GM18909 (cell line): ENCODE data around the gene MAN1C1.

Experiments
- ATAC-seq: cut with Tn5 transposase; IDR thresholded peaks from one replicate; pipeline ENCODE4 v1.9.1; 2021; ENCODE audit warnings: mild to moderate bottlenecking; ENCODE audit not compliant: unreplicated experiment, poor library complexity

The MAN1C1 gene

DNA sequence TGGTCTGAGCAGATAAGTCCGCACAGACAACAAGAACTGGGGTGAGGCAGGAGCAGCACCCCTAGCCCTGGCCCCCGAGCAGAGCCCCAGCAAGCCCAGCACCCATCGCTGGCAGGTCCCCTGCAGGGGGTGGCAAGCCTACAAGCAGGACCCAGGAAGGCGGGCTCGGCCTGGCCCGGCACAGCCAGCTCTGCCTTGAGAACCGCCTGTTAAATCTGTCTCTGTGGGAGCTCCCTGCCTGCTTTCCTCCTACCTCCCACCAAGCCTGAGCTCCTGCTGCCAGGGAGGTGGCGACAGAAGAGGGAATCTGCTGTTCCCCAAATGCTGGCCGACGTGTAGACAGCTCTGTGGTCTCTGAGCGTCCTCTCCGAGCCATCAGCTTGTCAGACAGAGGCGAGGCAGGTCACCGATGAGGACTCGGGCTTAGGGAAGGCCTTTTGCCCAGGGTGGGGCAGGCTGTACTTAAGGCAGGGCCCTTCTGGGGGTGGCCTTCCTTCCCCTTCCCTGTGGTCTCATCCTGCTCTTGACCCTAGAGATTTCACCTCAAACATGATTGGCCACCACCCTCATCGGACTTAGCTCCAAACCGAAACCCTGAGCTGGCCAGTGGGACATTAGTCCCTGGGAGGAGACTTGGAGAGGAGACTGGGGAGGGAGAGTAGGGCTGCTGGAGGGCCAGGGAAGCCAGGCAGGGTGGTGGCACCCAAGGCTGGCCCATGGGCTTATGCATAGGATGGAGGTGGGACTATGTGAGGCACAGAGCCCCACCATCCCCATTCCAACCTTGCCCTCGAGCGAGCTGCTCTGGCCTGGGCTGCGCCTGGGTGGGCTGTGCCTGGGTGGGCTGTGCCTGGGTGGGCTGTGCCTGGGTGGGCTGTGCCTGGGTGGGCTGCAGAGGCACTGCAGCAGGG is 191.1 kb downstream of the MAN1C1 start:
- ATAC-seq, result no peak

DNA sequence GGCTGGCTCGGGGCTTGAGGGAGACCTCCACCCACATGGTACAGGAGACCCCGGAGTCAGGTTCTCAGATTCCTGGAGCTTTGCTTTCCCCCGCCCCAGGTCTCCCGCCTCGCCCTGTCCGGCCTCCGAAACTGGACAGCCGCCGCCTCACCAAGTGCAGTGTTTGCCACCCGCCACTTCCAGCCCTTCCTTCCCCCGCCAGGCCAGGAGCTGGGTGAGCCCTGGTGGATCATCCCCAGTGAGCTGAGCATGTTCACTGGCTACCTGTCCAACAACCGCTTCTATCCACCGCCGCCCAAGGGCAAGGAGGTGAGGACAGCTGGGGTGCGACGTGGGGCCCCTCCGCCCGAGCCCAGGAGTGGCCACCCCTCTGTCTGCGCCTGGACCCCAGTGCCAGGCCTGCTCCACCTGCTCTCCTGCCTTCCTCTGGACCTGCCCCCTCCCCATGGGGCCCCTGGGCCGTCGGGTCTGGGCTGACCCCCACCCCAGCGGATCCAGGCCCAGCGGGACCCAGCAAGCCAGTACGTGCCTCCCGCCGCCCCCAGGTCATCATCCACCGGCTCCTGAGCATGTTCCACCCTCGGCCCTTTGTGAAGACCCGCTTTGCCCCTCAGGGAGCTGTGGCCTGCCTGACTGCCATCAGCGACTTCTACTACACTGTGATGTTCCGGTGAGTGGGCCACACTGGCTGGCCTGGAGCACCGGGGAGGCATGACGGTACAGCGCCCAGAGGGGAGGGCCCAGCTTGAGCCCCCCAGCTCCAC is 192.1 kb downstream of the MAN1C1 start:
- ATAC-seq, result no peak

DNA sequence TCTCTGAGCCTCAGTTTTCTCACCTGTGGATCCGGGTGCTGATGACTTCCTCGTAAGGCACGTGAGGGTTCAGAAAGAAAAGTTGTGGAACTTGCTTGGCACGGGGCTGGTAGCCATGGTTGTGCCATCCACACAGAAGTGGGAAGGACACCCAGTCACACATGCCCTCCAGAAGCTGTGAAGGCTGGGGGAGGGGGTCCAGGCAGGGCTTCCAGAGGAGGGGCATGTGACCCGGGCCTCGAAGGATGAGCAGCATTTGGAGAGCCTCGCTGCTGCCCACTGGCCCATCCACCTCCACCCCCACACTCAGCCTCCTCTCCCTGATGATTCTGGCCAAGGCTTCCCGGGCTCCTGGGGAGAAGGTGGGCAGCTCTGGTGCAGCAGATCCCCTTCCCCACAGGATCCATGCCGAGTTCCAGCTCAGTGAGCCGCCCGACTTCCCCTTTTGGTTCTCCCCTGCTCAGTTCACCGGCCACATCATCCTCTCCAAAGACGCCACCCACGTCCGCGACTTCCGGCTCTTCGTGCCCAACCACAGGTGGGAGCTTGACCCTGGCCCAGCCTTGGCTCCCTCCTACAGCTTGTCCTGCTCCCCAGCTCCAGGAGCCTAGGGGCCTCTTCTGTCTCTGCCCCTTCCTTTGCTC is 192.8 kb downstream of the MAN1C1 start:
- ATAC-seq, result no peak

DNA sequence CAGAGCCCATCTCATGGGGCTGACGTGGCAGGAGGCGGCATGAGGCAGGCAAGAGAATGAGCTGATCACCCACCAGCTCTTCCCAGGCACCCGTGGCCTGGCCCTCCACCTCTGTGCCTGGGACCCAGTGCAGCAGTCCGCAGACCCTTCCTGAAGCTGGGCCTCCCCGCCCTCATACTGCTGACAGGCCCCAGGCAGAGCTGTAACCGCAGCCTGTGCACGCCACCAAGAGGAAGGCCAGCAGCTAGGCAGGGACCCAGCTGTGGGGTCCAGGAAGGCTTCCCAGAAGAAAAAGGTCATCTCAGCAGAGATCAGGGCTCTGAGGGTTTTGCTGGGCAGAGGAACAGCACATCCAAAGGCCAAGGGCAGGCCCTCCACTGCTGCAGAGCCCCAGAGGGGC is 193.3 kb downstream of the MAN1C1 start:
- ATAC-seq, result no peak

DNA sequence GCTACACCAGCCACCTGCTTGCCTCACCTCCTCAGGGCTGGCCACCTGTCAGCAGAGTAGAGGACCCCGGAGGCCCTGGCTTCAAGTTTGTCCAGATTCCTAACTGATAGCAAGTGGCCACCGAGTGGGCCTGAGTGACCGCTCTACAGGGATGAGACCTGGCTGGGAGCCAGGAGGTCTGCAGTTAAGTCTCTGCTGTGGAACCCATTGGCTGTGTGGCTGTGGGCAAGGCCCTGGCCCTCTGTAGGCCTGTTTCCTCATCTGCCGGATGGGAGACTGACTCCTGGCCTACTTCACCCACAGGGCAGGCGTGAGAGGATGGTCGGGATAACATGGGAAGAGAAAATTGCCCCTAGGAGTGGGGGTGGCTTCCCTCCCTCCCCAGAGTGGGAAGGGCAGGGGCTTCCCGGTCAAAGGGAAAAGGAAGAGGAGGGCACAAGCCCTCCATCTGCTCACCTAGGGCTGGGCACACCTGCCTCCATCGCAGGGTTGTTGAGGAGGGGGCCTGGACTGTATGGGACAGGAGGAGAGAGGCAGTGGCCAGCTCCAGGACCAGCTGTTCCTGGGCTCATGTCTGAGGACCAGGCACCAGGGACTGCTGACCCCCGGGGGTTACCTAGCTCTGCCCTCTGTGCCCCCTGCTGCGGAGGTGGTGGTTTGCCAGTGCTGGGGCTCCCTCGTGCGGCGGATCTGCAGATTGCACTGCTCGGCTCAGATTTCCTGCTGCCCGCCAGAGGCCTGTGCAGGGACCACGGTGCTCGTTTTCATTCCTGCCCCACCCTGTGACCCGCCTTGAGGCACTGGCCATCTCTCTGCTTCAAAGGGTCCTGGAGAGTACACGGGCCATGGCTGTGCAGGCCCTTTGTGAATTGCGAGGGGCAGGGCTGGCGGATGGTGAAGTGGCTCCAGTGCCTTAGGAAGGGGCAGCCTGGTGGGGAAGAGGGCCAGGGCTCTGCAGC is 194.0 kb downstream of the MAN1C1 start:
- ATAC-seq, result no peak

DNA sequence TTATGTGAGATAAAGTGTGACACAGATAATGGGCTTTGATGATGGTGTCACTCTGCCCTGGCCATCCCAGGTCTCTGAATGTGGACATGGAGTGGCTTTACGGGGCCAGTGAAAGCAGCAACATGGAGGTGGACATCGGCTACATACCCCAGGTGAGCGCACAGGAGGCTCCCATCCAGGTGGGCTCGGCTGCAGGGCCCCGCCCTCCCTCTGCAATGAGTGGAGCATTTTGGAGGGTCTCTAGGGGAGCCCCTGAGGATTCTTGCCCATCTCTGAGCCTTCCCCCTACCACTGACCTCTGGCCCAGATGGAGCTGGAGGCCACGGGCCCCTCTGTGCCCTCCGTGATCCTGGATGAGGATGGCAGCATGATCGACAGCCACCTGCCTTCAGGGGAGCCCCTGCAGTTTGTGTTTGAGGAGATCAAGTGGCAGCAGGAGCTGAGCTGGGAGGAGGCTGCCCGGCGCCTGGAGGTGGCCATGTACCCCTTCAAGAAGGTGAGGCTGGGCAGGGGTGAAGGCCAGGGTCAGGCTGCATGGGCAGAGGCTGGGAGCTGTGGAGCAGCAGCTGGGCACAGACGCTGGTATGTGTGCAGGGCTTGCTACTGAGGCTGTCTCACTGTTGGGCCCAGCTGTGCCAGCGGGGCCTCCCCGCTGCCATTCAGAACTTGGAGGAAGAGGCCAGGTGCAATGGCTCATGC is 194.9 kb downstream of the MAN1C1 start:
- ATAC-seq, result no peak

DNA sequence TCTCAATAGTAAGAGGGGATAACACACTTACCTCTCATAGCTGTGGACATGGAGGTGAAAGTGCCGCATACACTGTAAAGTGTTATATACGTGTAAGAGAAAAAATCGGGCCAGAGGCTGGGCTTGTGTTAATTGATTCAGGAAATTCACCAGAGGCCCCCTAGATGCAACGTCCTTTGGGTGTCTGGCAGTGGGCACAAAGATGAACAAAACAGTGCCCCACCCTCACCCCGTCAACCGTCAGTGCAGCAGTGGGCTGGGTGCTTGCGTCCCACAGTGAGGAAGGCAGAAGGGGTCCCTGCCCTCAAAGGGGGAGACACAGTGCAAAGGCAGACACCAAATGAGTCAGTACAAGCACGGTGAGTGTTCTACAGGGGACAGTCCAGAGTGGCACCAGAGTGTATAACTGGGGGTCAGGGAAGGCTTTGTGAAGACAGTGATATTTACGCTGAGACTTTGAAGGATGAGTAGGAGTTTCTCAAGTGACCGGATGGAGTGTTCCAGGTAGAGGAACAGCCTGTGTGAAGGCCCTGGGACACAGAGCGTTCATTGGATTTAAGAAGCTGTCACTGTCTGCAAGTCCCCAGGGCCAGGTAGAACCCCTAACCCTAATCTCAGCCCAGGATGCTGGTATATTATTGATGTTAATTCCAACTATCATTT is 196.6 kb downstream of the MAN1C1 start:
- no peak for ATAC-seq

DNA sequence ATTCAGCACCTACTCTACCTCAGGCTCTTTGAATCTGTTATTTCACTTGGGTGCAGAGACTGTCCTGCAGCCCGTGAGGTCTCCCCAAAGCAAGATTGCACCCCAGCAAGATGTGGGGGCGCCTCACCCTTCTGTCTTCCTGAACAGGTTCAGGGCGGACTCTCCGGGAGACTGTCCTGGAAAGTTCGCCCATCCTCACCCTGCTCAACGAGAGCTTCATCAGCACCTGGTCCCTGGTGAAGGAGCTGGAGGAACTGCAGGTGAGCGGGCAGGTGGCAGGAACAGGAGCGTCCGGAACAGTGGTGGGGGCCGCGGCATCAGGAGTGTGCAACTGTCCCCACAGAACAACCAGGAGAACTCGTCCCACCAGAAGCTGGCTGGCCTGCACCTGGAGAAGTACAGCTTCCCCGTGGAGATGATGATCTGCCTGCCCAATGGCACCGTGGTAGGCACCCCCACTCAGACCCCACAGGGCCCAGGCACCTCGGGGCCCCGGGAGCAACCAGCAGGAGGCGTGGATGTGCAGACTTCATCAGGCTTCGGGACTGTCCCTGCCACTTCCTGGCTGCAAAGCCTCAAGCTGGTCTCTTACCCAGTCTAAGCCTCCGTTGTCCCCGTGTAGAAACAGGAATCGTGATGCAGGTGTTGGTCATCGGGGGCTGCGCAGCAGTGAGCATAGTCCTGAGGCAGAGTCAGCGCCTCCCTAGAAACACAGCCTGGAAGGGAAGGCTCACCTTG is 197.3 kb downstream of the MAN1C1 start:
- no peak for ATAC-seq

DNA sequence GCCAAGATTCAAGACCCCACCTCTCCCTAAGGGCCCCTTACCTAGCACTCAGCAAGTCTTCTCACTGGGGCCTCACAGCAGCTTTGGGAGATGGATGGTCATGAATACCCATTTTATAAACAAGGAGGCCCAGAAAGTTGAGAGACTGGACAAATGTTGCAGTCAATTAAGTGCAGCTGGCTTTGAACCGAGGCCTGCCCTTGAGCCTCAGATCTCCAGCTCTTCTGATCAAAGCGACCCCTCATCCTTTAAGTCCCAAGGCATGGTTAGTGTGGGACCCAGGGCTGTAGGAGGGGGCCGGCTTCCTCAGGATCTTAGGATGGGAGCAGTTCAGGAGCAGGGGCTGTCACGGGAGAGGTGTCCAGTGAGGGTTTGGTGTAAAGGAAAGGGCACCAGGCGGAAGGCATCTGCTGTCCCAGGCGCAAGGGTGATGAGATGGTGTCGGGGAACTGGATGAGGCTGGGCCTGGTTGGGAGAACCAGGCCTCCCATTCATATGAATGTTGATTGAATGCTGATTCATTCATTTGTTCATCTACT is 198.0 kb downstream of the MAN1C1 start:
- ATAC-seq, result no peak

DNA sequence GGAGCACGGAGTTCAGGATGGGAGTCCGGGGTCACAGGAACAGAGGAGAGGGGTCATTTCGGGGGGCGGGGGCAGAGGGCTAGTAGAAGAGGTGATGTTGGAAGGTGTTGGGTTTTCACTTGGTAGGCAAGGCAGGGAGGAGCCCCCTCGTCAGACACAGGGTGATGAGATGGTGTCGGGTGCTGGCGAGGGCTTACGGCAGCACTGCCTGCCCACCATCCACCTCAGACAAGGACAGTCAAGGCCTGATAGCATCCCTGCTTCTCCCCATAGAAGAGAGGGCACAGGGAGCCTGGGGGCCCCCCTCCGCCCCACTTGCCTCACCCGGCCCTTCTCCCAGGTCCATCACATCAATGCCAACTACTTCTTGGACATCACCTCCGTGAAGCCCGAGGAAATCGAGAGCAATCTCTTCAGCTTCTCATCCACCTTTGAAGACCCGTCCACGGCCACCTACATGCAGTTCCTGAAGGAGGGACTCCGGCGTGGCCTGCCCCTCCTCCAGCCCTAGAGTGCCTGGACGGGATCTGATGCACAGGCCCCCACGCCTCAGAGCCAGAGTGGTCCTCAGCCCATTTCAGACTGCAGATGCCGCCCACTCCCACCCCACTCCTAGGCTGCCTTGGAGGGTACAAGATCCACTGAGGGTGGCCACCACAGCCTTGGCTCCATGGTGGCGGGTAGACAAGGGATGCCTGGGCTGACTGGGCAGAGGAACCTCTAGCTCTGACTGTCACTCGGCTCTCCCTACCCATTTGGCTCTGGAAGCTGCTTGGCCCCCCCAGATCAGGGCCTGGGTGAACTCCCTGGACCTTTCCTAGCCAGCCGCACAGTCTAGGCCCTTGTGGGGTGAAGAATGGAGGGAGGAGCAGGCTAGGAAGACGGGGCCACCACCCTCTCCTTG is 198.9 kb downstream of the MAN1C1 start:
- no peak for ATAC-seq

DNA sequence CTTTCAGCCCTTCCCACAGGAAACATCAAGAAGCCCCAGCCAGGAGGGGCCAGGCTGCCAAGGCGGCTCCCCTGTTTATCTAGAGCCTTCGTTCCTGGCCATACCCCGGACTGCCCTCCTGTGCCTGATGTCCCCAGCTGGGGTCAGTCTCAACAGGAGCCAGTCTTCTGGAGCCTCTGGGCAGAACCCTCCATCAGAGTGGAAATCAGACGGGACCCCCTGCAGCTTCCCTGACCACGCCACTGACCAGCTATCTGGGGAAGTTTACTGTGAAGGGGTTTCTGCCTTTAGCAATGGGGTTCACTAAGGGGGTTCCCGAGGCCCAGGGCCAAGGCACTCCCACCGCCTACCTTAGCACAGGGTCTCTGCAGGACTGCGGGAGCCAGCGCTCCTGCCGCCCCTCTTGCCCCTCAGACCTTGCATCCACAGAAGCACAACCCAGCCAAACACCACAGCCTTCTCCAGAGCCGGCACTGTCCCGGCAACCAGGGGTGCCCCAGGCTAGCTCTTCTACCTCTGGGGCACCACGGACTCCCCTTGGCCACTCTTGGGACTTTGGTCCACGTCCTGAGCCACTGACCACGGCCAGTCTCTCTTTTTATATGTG is 199.6 kb downstream of the MAN1C1 start:
- ATAC-seq, result no peak

DNA sequence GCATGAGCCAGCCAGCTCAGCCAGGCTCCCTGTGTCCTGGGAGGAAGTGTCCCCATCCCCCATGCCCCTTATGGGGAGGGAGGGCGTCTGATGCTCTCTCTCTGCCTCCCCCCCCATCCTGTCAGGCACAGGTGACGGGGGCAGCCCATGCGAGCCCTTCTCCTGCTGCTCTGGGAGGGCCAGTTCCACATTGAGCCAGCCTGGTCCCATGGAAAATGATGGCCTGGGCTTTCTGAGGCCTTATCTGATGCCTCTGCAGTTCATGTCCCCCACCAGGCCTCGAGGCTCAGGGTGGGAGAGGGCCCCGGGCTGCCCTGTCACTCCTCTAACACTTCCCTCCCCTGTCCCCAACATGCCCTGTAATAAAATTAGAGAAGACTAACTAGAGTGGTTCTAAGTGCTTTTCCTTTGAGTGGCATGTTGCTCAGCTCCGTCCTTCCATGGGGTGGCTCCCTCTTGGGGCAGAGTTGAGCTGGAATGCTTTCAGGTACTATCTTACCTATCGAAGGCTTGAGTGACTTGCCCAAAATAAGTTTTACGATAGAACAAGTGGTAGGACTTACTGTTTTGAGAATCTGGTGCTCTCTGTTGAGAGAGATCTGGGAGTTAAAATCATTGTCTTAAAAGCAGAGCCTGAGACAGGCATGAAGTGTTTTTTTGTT is 201.4 kb downstream of the MAN1C1 start:
- no peak for ATAC-seq

DNA sequence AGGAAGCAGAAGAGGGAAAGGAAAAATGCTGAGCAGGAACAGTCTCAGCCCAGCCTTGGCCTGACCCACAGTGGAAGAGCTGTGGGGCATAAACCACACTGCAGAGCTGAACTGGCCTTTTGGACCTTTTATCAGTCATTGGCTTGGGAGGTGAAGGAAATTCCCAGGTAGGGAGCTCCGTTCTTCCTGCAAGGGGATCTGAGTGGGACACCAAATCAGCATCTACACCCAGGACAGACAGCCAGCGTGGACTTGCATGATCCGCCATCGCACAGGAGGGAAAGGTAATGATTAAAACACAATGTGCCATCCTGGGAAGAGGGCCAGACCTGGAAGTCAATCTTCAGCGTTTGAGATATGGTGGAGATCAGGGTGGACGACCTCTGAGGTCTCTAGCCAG is 202.0 kb downstream of the MAN1C1 start:
- ATAC-seq, result no peak

DNA sequence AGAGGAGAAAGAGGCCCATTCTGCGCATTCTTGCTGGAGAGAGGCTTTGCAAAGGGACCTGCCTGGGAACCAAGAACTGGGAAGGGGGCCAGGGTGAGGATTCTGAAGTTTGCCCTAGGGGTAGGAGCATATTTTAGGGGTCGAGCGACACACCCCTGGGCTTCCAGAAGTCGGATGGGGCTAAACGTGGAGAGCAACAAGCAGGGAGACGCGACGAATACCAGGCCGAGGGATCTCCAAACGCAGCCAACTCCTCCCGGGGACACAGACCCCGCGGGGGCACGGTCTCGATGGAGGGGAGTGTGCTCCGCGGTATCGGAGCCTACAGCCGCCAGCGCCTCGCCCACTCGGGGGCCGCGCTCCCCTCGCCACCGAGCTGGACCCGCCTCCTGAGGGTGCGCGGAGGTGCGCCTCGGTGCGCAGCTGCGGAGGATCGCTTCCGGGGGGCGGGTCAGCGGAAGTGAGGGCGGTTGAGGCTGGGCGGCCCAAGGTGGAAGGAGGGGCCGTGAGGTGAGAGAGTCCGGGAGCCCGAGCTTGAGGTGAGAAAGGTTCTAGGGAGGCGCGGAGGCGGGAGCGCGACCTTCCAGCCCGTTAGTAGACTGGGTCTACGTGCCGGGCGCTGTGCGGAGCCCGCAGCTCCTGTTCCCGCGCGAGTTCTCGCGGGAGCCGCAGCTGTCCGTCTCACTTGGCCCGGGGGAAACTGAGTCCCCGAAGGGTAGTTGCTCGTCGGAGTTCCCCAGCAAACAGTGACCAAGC is 203.1 kb downstream of the MAN1C1 start, which contains the start of gene MTFR1L:
Gene MTFR1L (plus strand): TSS at position 464 of the 756 bp plus-strand sequence. CDS start 3,151 bp downstream, outside the sequence.
- ATAC-seq, result peak; percentile 79
